ENCODE measurements around the gene GABRG2.

GABRG2 gene

GRCh38 chr5:162160401-162160800, 92.8 kb downstream of the GABRG2 start:
- Histone ChIP-seq H3K9ac (no peak overlapping the region), H2AFZ (ENCODE audit: low read depth) (no peak overlapping the region)

GRCh38 chr5:162163663-162164062, 96.1 kb downstream of the GABRG2 start:
- H3K4me2 ChIP-seq: no peak overlapping the region
- H3K36me3 ChIP-seq (ENCODE audit: insufficient read depth): no peaks in the 10 kb centered on the region
- no peak for TF ChIP-seq CTCF (conservative IDR thresholded peaks at IDR 0.05; ENCODE audit: low read depth, low read length)
- no peak overlapping the region for H2AFZ ChIP-seq (ENCODE audit: low read depth)
- no peaks in the 10 kb centered on the region for H3K79me2 ChIP-seq (ENCODE audit: insufficient read depth, low read depth)
- H3K27ac ChIP-seq: no peak overlapping the region
- no peak overlapping the region for H3K4me3 ChIP-seq (IDR thresholded peaks at IDR 0.05; ENCODE audit: insufficient read depth, low read depth, low read length)
- H3K4me1 ChIP-seq (ENCODE audit: low read depth, poor library complexity, severe bottlenecking): no peaks in the 10 kb centered on the region
- no peaks in the 10 kb centered on the region for H4K20me1 ChIP-seq (ENCODE audit: insufficient read depth)
- H3K27me3 ChIP-seq (ENCODE audit: insufficient read depth, low read depth): no peaks in the 10 kb centered on the region
- no peak overlapping the region for H3K9ac ChIP-seq

More at GRCh38 chr5:162160401-162160800, 92.8 kb downstream of the GABRG2 start:
- no peaks in the 10 kb centered on the region for H3K79me2 ChIP-seq (ENCODE audit: insufficient read depth, low read depth)
- no peak overlapping the region for H3K27ac ChIP-seq
- no peaks in the 10 kb centered on the region for H4K20me1 ChIP-seq (ENCODE audit: insufficient read depth)
- no peaks in the 10 kb centered on the region for H3K36me3 ChIP-seq (ENCODE audit: insufficient read depth)
- TF ChIP-seq CTCF (conservative IDR thresholded peaks at IDR 0.05; ENCODE audit: low read depth, low read length): no peak
- no peak overlapping the region for H3K4me3 ChIP-seq (IDR thresholded peaks at IDR 0.05; ENCODE audit: insufficient read depth, low read depth, low read length)
- no peak overlapping the region for H3K4me2 ChIP-seq
- H3K4me1 ChIP-seq (ENCODE audit: low read depth, poor library complexity, severe bottlenecking): no peaks in the 10 kb centered on the region
- H3K27me3 ChIP-seq (ENCODE audit: insufficient read depth, low read depth): no peaks in the 10 kb centered on the region

- H3K27ac ChIP-seq: no peak overlapping the region
- H3K79me2 ChIP-seq (ENCODE audit: insufficient read depth, low read depth): no peaks in the 10 kb centered on the region
- no peak for TF ChIP-seq CTCF (conservative IDR thresholded peaks at IDR 0.05; ENCODE audit: low read depth, low read length)
- H2AFZ ChIP-seq (ENCODE audit: low read depth): no peak overlapping the region
- no peak overlapping the region for H3K4me2 ChIP-seq
- no peaks in the 10 kb centered on the region for H3K36me3 ChIP-seq (ENCODE audit: insufficient read depth)
- H3K27me3 ChIP-seq (ENCODE audit: insufficient read depth, low read depth): no peaks in the 10 kb centered on the region
- H4K20me1 ChIP-seq (ENCODE audit: insufficient read depth): no peaks in the 10 kb centered on the region
- no peaks in the 10 kb centered on the region for H3K4me1 ChIP-seq (ENCODE audit: low read depth, poor library complexity, severe bottlenecking)
- H3K4me3 ChIP-seq (IDR thresholded peaks at IDR 0.05; ENCODE audit: insufficient read depth, low read depth, low read length): no peak overlapping the region
- H3K9ac ChIP-seq: no peak overlapping the region
Measured at GRCh38 chr5:162174358-162174974, 106.9 kb downstream of the GABRG2 start.

- Histone ChIP-seq H3K36me3 (ENCODE audit: insufficient read depth) (no peaks in the 10 kb centered on the region), H2AFZ (ENCODE audit: low read depth) (no peak overlapping the region), H3K79me2 (ENCODE audit: insufficient read depth, low read depth) (no peaks in the 10 kb centered on the region), H3K4me2 (no peak overlapping the region), H3K27me3 (ENCODE audit: insufficient read depth, low read depth) (no peaks in the 10 kb centered on the region), H3K4me1 (ENCODE audit: low read depth, poor library complexity, severe bottlenecking) (no peaks in the 10 kb centered on the region), H3K9ac (no peak overlapping the region), H3K4me3 (IDR thresholded peaks at IDR 0.05; ENCODE audit: insufficient read depth, low read depth, low read length) (no peak overlapping the region), H4K20me1 (ENCODE audit: insufficient read depth) (no peaks in the 10 kb centered on the region), H3K27ac (no peak overlapping the region)
- no peak for TF ChIP-seq CTCF (conservative IDR thresholded peaks at IDR 0.05; ENCODE audit: low read depth, low read length)
Measured at GRCh38 chr5:162187371-162187770, 119.8 kb downstream of the GABRG2 start.

All from KMS-11 (cell line).